Stomach (tissue), 9 donors: ENCODE measurements around the gene PLCB1. TPM values are rescaled to one million over a fixed set of nuclear protein-coding genes. Genes with fewer than 3 reads are reported as not detected.

Experiments
- DNase-seq, 2 donors: peaks; one replicate each; pipeline versions ENCODE4 v3.0.0 to v3.0.0-alpha.2; 2013 to 2019
- H3K27ac ChIP-seq, 5 donors: fragments of 200-600 bp in 4 of 5; sonication (generic) in 4 of 5; one replicate each; pipeline ENCODE4 v1.5.1; 2013 to 2019; ENCODE audit warnings: mild to moderate bottlenecking in 1 of 5, moderate library complexity in 1 of 5
- H3K27me3 ChIP-seq, 3 donors: fragments of 200-600 bp; sonication (generic); one replicate each; pipeline ENCODE4 v1.5.1; 2017 to 2019; ENCODE audit warnings: mixed run types in 1 of 3
- H3K36me3 ChIP-seq, 4 donors: fragments of 200-600 bp; sonication (generic); 1 replicate in 3 of 4; 2 replicates in 1 of 4; pipeline ENCODE4 v1.5.1; 2016 to 2019
- H3K4me1 ChIP-seq, 4 donors: fragments of 200-600 bp; sonication (generic); one replicate each; pipeline ENCODE4 v1.5.1; 2016 to 2019
- H3K4me3 ChIP-seq, 4 donors: fragments of 200-600 bp; sonication (generic) in 3 of 4; one replicate each; pipeline ENCODE4 v1.5.1; 2016 to 2019; ENCODE audit warnings: mild to moderate bottlenecking in 1 of 4
- H3K9me3 ChIP-seq, 4 donors: fragments of 200-600 bp; sonication (generic); one replicate each; pipeline ENCODE4 v1.5.1; 2016 to 2019
- EP300 ChIP-seq: sonication (generic); formaldehyde crosslinking; IDR thresholded peaks from one replicate; pipeline ENCODE4 v1.6.1; 2017; ENCODE audit warnings: antibody characterized with exemption
- POLR2A ChIP-seq, 4 donors: fragments of 450-650 bp; IDR thresholded peaks; one replicate each; pipeline ENCODE4 v1.6.1; 2016; ENCODE audit warnings: antibody characterized with exemption in 4 of 4, control low read depth in 2 of 4, mild to moderate bottlenecking in 1 of 4, moderate library complexity in 1 of 4
- POLR2AphosphoS5 ChIP-seq, 3 donors: sonication (generic); formaldehyde crosslinking; IDR thresholded peaks; one replicate each; pipeline ENCODE4 v1.6.1; 2016; ENCODE audit warnings: antibody characterized with exemption in 3 of 3
- WGBS, 5 donors: extraction: QIAGEN DNeasy Blood & Tissue Kit in 3 of 5; methylation state at CpG; one replicate each; pipeline versions ENCODE4 v1.1.5 to v1.1.7; 2013 to 2018; 5-methylcytosine and 5-hydroxymethylcytosine counted together
- intact Hi-C: fragments of 100-400 bp; cut with DNase I; formaldehyde crosslinking; loops from one replicate; pipeline ENCODE4 v1.15.1; 2023; ENCODE audit warnings: low total_unique reads
- polyA plus RNA-seq, 3 donors: library from polyadenylated mRNA; stranded (reverse); fragments of 200-250 nt; gene quantifications; one replicate each; pipeline ENCODE4 v1.2.3, GENCODE V29; 2013
- total RNA-seq, 5 donors: library from RNA; depleted of rRNA; stranded (reverse); fragments of >200 nt; gene quantifications; one replicate each; pipeline versions ENCODE4 v1.1.0 to v1.2.3, GENCODE V29; 2014 to 2016
- TF ChIP-seq, protein P1 (sequence below), 7 experiments: fragments of 450-650 bp in 4 of 7; fragments of 200-600 bp in 3 of 7; sonication (generic) in 3 of 7; IDR thresholded peaks; one replicate each; pipeline ENCODE4 v1.5.1; 2016 to 2019; ENCODE audit warnings: antibody characterized with exemption in 7 of 7, control low read depth in 2 of 7, mild to moderate bottlenecking in 1 of 7
- donor health status: healthy with polysubstance abuse.
- donor health status: Bipolar disorder and iron deficiency.
- donor health status: healthy.

Gene PLCB1
- total and polyA plus RNA-seq, 8 donors = 4.1 to 66.5 (median 11.7) TPM

DNA sequence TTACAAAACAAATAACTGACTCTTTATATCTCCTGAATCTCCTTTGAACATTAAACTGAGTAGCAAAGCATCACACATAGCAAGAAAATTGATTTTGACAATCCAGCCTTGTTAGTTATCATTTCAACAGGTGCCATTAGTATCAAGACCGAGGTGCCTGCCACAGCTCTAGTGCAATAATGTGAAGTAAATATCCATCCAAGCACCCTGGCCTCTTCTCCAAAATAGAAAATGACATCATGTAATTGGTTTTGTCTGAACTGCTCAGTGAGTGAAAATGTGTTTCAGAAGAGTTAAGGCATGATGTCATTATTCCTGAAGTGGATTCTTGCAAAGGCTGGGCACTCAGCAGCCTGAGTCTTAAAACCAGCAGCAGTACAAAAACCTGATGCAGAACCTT lies 341.4 kb downstream of the PLCB1 start:
- Histone ChIP-seq H3K4me1 (no peaks in the 10 kb centered on the region), H3K9me3 (no peaks in the 10 kb centered on the region), H3K27me3 (no peaks in the 10 kb centered on the region), H3K27ac (no peak overlapping the region), H3K36me3 (no peaks in the 10 kb centered on the region), H3K4me3 (no peak overlapping the region)
- TF ChIP-seq EP300 (no peak), POLR2AphosphoS5 (IDR thresholded peaks at IDR 0.05) (no peak), POLR2A (IDR thresholded peaks at IDR 0.05) (no peak)
- TF ChIP-seq, protein P1, sequence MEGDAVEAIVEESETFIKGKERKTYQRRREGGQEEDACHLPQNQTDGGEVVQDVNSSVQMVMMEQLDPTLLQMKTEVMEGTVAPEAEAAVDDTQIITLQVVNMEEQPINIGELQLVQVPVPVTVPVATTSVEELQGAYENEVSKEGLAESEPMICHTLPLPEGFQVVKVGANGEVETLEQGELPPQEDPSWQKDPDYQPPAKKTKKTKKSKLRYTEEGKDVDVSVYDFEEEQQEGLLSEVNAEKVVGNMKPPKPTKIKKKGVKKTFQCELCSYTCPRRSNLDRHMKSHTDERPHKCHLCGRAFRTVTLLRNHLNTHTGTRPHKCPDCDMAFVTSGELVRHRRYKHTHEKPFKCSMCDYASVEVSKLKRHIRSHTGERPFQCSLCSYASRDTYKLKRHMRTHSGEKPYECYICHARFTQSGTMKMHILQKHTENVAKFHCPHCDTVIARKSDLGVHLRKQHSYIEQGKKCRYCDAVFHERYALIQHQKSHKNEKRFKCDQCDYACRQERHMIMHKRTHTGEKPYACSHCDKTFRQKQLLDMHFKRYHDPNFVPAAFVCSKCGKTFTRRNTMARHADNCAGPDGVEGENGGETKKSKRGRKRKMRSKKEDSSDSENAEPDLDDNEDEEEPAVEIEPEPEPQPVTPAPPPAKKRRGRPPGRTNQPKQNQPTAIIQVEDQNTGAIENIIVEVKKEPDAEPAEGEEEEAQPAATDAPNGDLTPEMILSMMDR (IDR thresholded peaks at IDR 0.05) = no peak
- WGBS, 5 donors = 55 to 80% (median 76%) methylated on average over 1 of the region's 1 CpG
- intact Hi-C loops = no loop called here
- DNase-seq = peak in 1 of 2 donors; percentile 43

DNA sequence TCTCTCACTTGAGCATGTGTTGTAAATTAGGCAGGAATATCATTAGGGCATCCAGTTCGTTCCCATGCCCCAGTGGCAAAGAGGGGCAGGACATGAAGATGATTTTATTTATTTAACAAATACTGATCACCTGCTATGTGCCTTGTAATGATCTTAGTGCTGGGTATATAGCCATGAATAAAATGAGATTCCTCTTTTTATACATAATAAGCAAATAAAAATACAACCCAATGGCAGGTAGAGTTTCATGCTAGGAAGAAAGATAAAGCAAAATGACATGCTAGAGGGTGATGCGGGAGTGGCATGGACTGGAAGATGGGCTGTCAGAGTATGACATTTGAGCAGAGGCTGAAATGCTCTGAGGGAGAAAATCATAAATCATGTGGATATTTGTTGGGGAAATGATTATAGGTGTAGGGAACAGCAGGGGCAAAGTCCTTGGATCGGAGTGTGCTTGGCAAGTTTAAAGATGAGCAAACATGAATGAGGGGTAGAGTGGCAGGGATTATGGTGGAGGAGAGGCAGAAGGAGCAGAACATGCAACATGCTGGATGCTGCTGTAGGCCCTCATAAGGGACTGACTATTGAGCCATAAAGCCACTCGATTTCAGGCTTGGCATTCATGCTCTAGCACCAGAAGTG lies 342.1 kb downstream of the PLCB1 start:
- intact Hi-C loops = no loop called here
- Histone ChIP-seq H3K36me3 (no peaks in the 10 kb centered on the region), H3K27ac (no peak overlapping the region), H3K4me1 (no peaks in the 10 kb centered on the region), H3K27me3 (no peaks in the 10 kb centered on the region), H3K4me3 (no peak overlapping the region), H3K9me3 (no peaks in the 10 kb centered on the region)
- TF ChIP-seq EP300 = no peak
- TF ChIP-seq, protein P1 (IDR thresholded peaks at IDR 0.05) = no peak
- TF ChIP-seq POLR2AphosphoS5 (IDR thresholded peaks at IDR 0.05) = no peak
- no peak for TF ChIP-seq POLR2A (IDR thresholded peaks at IDR 0.05)
- WGBS, 5 donors = 79 to 83% (median 81%) methylated on average over 4 of the region's 4 CpGs
- no peak for DNase-seq

DNA sequence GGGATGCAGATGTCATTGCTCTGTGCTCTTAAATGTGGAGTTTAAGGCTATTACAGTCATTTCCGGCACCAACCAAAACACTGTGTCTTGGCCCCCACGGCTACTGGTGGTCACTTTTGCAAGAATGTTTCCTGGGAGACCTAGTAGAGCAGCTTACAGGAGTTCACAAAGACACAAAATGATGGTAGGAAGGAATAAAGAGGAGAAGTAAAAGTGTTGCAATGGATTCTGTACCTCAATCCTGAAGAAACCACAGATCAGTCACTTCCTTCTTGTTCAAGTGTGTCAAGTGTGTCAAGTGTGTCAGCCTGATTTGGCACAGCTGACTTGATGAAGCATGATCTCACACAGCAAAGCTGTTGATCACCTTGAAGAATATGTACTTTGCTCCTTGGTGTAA lies 344.0 kb downstream of the PLCB1 start:
- H3K27me3 ChIP-seq = no peaks in the 10 kb centered on the region
- DNase-seq = no peak
- WGBS, 5 donors = 76 to 87% (median 82%) methylated on average over 2 of the region's 2 CpGs
- TF ChIP-seq, protein P1 (IDR thresholded peaks at IDR 0.05) = no peak
- no peak for TF ChIP-seq EP300
- no peak for TF ChIP-seq POLR2AphosphoS5 (IDR thresholded peaks at IDR 0.05)
- no peak for TF ChIP-seq POLR2A (IDR thresholded peaks at IDR 0.05)
- no peaks in the 10 kb centered on the region for H3K36me3 ChIP-seq
- H3K4me3 ChIP-seq = no peak overlapping the region
- H3K9me3 ChIP-seq = no peaks in the 10 kb centered on the region
- peak overlapping the region in 1 of 5 donors; percentile 43 for H3K27ac ChIP-seq
- H3K4me1 ChIP-seq = no peaks in the 10 kb centered on the region
- intact Hi-C loops = no loop called here

DNA sequence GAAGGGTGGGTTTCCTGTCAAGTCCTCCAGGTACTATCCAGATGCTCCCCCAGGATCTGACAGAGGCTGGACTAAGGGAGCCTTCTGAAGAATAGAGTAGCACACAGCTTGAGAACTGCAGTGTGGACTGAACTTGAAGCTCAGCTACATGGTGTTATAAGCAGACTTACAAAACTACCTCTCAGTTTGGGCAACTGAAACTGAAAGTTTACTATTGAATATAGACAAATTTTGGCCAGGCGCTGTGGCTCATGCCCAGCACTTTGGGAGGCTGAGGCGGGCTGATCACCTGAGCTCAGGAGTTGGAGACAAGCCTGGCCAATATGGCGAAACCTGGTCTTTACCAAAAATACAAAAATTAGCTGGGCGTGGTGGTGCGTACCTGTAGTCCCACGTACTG lies 348.5 kb downstream of the PLCB1 start:
- WGBS, 5 donors = 91 to 97% (median 94%) methylated on average over 6 of the region's 6 CpGs

More for the DNA sequence above, 348.5 kb downstream of the PLCB1 start:
- DNase-seq = no peak
- TF ChIP-seq, protein P1 (IDR thresholded peaks at IDR 0.05) = no peak
- TF ChIP-seq POLR2A (IDR thresholded peaks at IDR 0.05) (no peak), POLR2AphosphoS5 (IDR thresholded peaks at IDR 0.05) (no peak), EP300 (no peak)
- Histone ChIP-seq H3K27ac (no peak overlapping the region), H3K4me3 (no peak overlapping the region), H3K36me3 (no peaks in the 10 kb centered on the region), H3K27me3 (no peaks in the 10 kb centered on the region), H3K4me1 (no peaks in the 10 kb centered on the region), H3K9me3 (no peaks in the 10 kb centered on the region)
- intact Hi-C loops = no loop called here
